Keratinocyte (primary cell): Measurements from ENCODE around the gene HERC4. TPM values are rescaled to one million over a fixed set of nuclear protein-coding genes. Genes with fewer than 3 reads are reported as not detected.

Experiments
- DNase-seq: peaks from one replicate; pipeline ENCODE4 v3.0.0-alpha.2; 2011; ENCODE audit warnings: low read depth, missing footprints, low spot score
- FAIRE-seq: peaks from 2 replicates; lab custom pipeline; 2011; peaks lifted over from hg19 to GRCh38; lab: Jason Lieb, UNC
- H2AFZ ChIP-seq: 2 replicates; pipeline ENCODE4 v1.6.0; 2012; ENCODE audit warnings: low read length, control low read depth, inconsistent platforms; ENCODE audit not compliant: control insufficient read depth
- H3K27ac ChIP-seq: 2 replicates; pipeline ENCODE4 v1.5.1; 2011; ENCODE audit warnings: low read length; ENCODE audit not compliant: control insufficient read depth, insufficient read depth
- H3K27me3 ChIP-seq: 3 replicates; pipeline ENCODE4 v1.6.0; 2011; ENCODE audit warnings: low read length; ENCODE audit not compliant: control insufficient read depth, insufficient read depth; ENCODE audit errors: extremely low read depth
- H3K36me3 ChIP-seq, 2 experiments: 2 replicates in 1 of 2; 3 replicates in 1 of 2; pipeline ENCODE4 v1.5.1; 2011; ENCODE audit warnings: low read length in 2 of 2, mild to moderate bottlenecking in 1 of 2; ENCODE audit not compliant: control insufficient read depth in 2 of 2, insufficient read depth in 2 of 2; ENCODE audit errors: extremely low read depth in 1 of 2
- H3K4me1 ChIP-seq: 3 replicates; pipeline ENCODE4 v1.5.1; 2011; ENCODE audit warnings: low read length; ENCODE audit not compliant: control insufficient read depth, insufficient read depth; ENCODE audit errors: extremely low read depth
- H3K4me2 ChIP-seq: 3 replicates; pipeline ENCODE4 v1.6.0; 2011; ENCODE audit warnings: low read depth, low read length; ENCODE audit not compliant: control insufficient read depth, insufficient read depth; ENCODE audit errors: extremely low read depth
- H3K4me3 ChIP-seq, 3 experiments: fragments of 200-600 bp in 1 of 3; sonication (generic) in 1 of 3; 2 replicates in 2 of 3; 3 replicates in 1 of 3; pipeline ENCODE4 v1.5.1; 2011 to 2016; ENCODE audit warnings: low read length in 3 of 3, mild to moderate bottlenecking in 3 of 3, control low read depth in 2 of 3, inconsistent platforms in 1 of 3, low read depth in 1 of 3, mixed read lengths in 1 of 3, mixed run types in 1 of 3, moderate library complexity in 1 of 3; ENCODE audit not compliant: control insufficient read depth in 2 of 3, insufficient read depth in 2 of 3; ENCODE audit errors: extremely low read depth in 1 of 3
- H3K79me2 ChIP-seq: 2 replicates; pipeline ENCODE4 v1.6.0; 2012; ENCODE audit warnings: low read length; ENCODE audit not compliant: control insufficient read depth, insufficient read depth
- H3K9ac ChIP-seq: 3 replicates; pipeline ENCODE4 v1.6.0; 2011; ENCODE audit warnings: low read length; ENCODE audit not compliant: control insufficient read depth, insufficient read depth; ENCODE audit errors: extremely low read depth
- H3K9me1 ChIP-seq: 3 replicates; pipeline ENCODE4 v1.6.0; 2011; ENCODE audit warnings: low read length; ENCODE audit not compliant: control insufficient read depth, insufficient read depth; ENCODE audit errors: extremely low read depth
- H3K9me3 ChIP-seq: 2 replicates; pipeline ENCODE4 v1.5.1; 2012; ENCODE audit warnings: low read depth, low read length; ENCODE audit not compliant: control insufficient read depth
- H4K20me1 ChIP-seq: 3 replicates; pipeline ENCODE4 v1.6.0; 2011; ENCODE audit warnings: low read length; ENCODE audit not compliant: control insufficient read depth, insufficient read depth; ENCODE audit errors: extremely low read depth
- CTCF ChIP-seq, 3 experiments: IDR thresholded peaks in 1 of 3; conservative IDR thresholded peaks in 1 of 3; optimal IDR thresholded peaks in 1 of 3; 2 replicates in 2 of 3; 3 replicates in 1 of 3; pipeline versions ENCODE3 to v1.5.1; 2011; ENCODE audit warnings: low read length in 3 of 3, mild to moderate bottlenecking in 3 of 3, moderate library complexity in 2 of 3, control low read depth in 1 of 3, inconsistent platforms in 1 of 3; ENCODE audit not compliant: insufficient read depth in 2 of 3; ENCODE audit errors: extremely low read depth in 1 of 3
- EZH2 ChIP-seq: IDR thresholded peaks from one replicate; pipeline ENCODE4 v1.6.1; 2012; ENCODE audit warnings: inconsistent platforms, mild to moderate bottlenecking, low read length, moderate library complexity
- dilution Hi-C: fragments of 300-500 bp; cut with MboI; formaldehyde crosslinking; loops from one replicate; pipeline ENCODE4 v1.7.0; 2020; ENCODE audit warnings: low sequenced_read_pairs; ENCODE audit not compliant: extremely low pct_ligation_motif_present
- polyA plus RNA-seq, 5 experiments: library from polyadenylated mRNA; depleted of rRNA in 3 of 5; stranded (reverse) in 3 of 5; stranded (forward) in 1 of 5; unstranded in 1 of 5; fragments of >200 nt; gene quantifications; 1 replicate in 1 of 5; 2 replicates in 3 of 5; 3 replicates in 1 of 5; pipeline versions ENCODE4 v1.2.1 to v1.2.3, GENCODE V29; 2011 to 2012; ENCODE audit warnings: missing spikeins in 2 of 5, low read depth in 1 of 5, low replicate concordance in 1 of 5

HERC4 gene
- polyA plus RNA-seq, 1 donor (not counting 4 experiments of a cell fraction or from before 2014, with no cell fraction given), result 42.9 TPM

GRCh38 chr10:67935223-67935622 lies 139.9 kb downstream of the HERC4 start:
- no peak overlapping the region for H2AFZ ChIP-seq
- peaks cover 13 to 23% of the 10 kb centered on the region in 2 experiments for H3K36me3 ChIP-seq
- no peak for FAIRE-seq

GRCh38 chr10:67934336-67934735 lies 140.7 kb downstream of the HERC4 start:
- no peaks in the 10 kb centered on the region for H3K4me1 ChIP-seq
- H2AFZ ChIP-seq, result no peak overlapping the region
- no peaks in the 10 kb centered on the region for H3K79me2 ChIP-seq
- H3K36me3 ChIP-seq, result peaks cover 13 to 23% of the 10 kb centered on the region in 2 experiments
- H4K20me1 ChIP-seq, result no peaks in the 10 kb centered on the region
- TF ChIP-seq CTCF (optimal IDR thresholded peaks at IDR 0.05 in 1 of 3, IDR thresholded peaks at IDR 0.05 in 1 of 3, conservative IDR thresholded peaks at IDR 0.05 in 1 of 3; ENCODE audit: extremely low read depth in 1 of 3, insufficient read depth in 2 of 3, low read length in 3 of 3), result no peak
- no peak for TF ChIP-seq EZH2
- H3K9ac ChIP-seq, result no peak overlapping the region
- DNase-seq, result no peak
- dilution Hi-C loops, result no loop called here
- no peaks in the 10 kb centered on the region for H3K9me1 ChIP-seq
- no peak for FAIRE-seq
- no peaks in the 10 kb centered on the region for H3K9me3 ChIP-seq
- no peak overlapping the region for H3K4me2 ChIP-seq
- H3K27ac ChIP-seq, result no peak overlapping the region
- H3K4me3 ChIP-seq, result no peak overlapping the region
- no peaks in the 10 kb centered on the region for H3K27me3 ChIP-seq

More at GRCh38 chr10:67935223-67935622, 139.9 kb downstream of the HERC4 start:
- Histone ChIP-seq H3K4me3 (no peak overlapping the region), H3K9me1 (no peaks in the 10 kb centered on the region), H4K20me1 (no peaks in the 10 kb centered on the region), H3K4me1 (no peaks in the 10 kb centered on the region), H3K79me2 (no peaks in the 10 kb centered on the region), H3K4me2 (no peak overlapping the region), H3K9me3 (no peaks in the 10 kb centered on the region), H3K27me3 (no peaks in the 10 kb centered on the region), H3K27ac (no peak overlapping the region), H3K9ac (no peak overlapping the region)
- dilution Hi-C loops, result no loop called here
- TF ChIP-seq EZH2, result no peak
- no peak for TF ChIP-seq CTCF (optimal IDR thresholded peaks at IDR 0.05 in 1 of 3, IDR thresholded peaks at IDR 0.05 in 1 of 3, conservative IDR thresholded peaks at IDR 0.05 in 1 of 3; ENCODE audit: extremely low read depth in 1 of 3, insufficient read depth in 2 of 3, low read length in 3 of 3)
- no peak for DNase-seq
